Lung (tissue), 12 donors: ENCODE measurements around the gene DDX19B. TPM values are rescaled to one million over a fixed set of nuclear protein-coding genes. Genes with fewer than 3 reads are reported as not detected.
"Not testable (repeated sequence)": the region's sequence is repeated elsewhere in the genome, so short reads cannot be mapped to it uniquely, and the experiment has no call there.

Experiments used
- ATAC-seq: fragments of 200-7000 bp; cut with Tn5 transposase; one replicate; pipeline ENCODE4 v1.9.1; 2020; ENCODE audit warnings: moderate number of reproducible peaks; ENCODE audit not compliant: insufficient read depth, low FRiP score
- DNase-seq, 3 donors: peaks; one replicate each; pipeline ENCODE4 v3.0.0-alpha.2; 2013 to 2017
- H3K27ac ChIP-seq, 2 donors: one replicate each; pipeline ENCODE4 v1.5.1; 2013; ENCODE audit warnings: mild to moderate bottlenecking in 2 of 2, moderate library complexity in 2 of 2, control low read depth in 1 of 2, inconsistent platforms in 1 of 2, low read depth in 1 of 2, low read length in 1 of 2
- H3K27me3 ChIP-seq, 3 donors: one replicate each; pipeline ENCODE4 v1.5.1; 2013; ENCODE audit warnings: low read length in 2 of 3; ENCODE audit not compliant: control insufficient read depth in 3 of 3, insufficient read depth in 3 of 3
- H3K36me3 ChIP-seq, 4 donors: one replicate each; pipeline ENCODE4 v1.5.1; 2013; ENCODE audit warnings: low read length in 4 of 4, mild to moderate bottlenecking in 1 of 4, moderate library complexity in 1 of 4; ENCODE audit not compliant: control insufficient read depth in 4 of 4, insufficient read depth in 4 of 4
- H3K4me1 ChIP-seq, 5 donors: one replicate each; pipeline ENCODE4 v1.5.1; 2013; ENCODE audit warnings: low read length in 5 of 5, mild to moderate bottlenecking in 2 of 5, moderate library complexity in 1 of 5; ENCODE audit not compliant: control insufficient read depth in 5 of 5, insufficient read depth in 5 of 5
- H3K4me3 ChIP-seq: one replicate; pipeline ENCODE4 v1.5.1; 2013; ENCODE audit warnings: mild to moderate bottlenecking, control low read depth, moderate library complexity
- H3K9ac ChIP-seq, 2 donors: one replicate each; pipeline ENCODE4 v1.5.1; 2013; ENCODE audit warnings: low read length in 2 of 2, control low read depth in 1 of 2; ENCODE audit not compliant: insufficient read depth in 1 of 2
- H3K9me3 ChIP-seq, 4 donors: one replicate each; pipeline ENCODE4 v1.5.1; 2013; ENCODE audit warnings: low read length in 3 of 4, mild to moderate bottlenecking in 1 of 4, moderate library complexity in 1 of 4; ENCODE audit not compliant: control insufficient read depth in 4 of 4, insufficient read depth in 3 of 4
- CTCF ChIP-seq: IDR thresholded peaks from 2 replicates; pipeline ENCODE4 v1.5.1; 2012; ENCODE audit warnings: mild to moderate bottlenecking; ENCODE audit errors: control extremely low read depth, extremely low read depth
- WGBS, 2 donors: extraction: QIAGEN DNeasy Blood & Tissue Kit; methylation state at CpG; one replicate each; pipeline ENCODE4 v1.1.7; 2013; 5-methylcytosine and 5-hydroxymethylcytosine counted together
- polyA plus RNA-seq, 2 donors: library from polyadenylated mRNA; stranded (reverse); fragments of 200-250 nt; gene quantifications; one replicate each; pipeline ENCODE4 v1.2.1, GENCODE V29; 2013
- total RNA-seq, 2 donors: library from RNA; depleted of rRNA in 1 of 2; stranded (reverse); fragments of >200 nt in 1 of 2; gene quantifications; one replicate each; pipeline ENCODE4 v1.2.1, GENCODE V29; 2014 to 2021
- donor health status: control.
- donor health status: control.
- donor health status: Bipolar disorder and iron deficiency.
- donor health status: healthy.
- donor health status: DM: yes; HTN: yes; CAD: no.

The DDX19B gene
- total and polyA plus RNA-seq, 4 donors, result 23.2 to 32.7 (median 27.1) TPM

GRCh38 chr16:70304892-70305448 is 6.0 kb downstream of the DDX19B start:
- H3K9ac ChIP-seq, result no peak overlapping the region
- DNase-seq, result no peak
- no peak overlapping the region for H3K4me3 ChIP-seq
- no peak for TF ChIP-seq CTCF
- peaks cover 0 to 4% (median 0%) of the 10 kb centered on the region in 4 donors for H3K36me3 ChIP-seq
- 70 to 78% methylated on average over 3 of the region's 3 CpGs for WGBS, 2 donors
- peaks cover 0 to 2% (median 0%) of the 10 kb centered on the region in 5 donors for H3K4me1 ChIP-seq
- no peak overlapping the region for H3K27ac ChIP-seq
- H3K9me3 ChIP-seq, result peaks cover 0 to 5% (median 2%) of the 10 kb centered on the region in 4 donors
- H3K27me3 ChIP-seq, result no peaks in the 10 kb centered on the region
- ATAC-seq, result no peak

GRCh38 chr16:70306880-70307279 is 7.9 kb downstream of the DDX19B start:
- Histone ChIP-seq H3K27me3 (no peaks in the 10 kb centered on the region), H3K36me3 (peaks cover 0 to 4% (median 2%) of the 10 kb centered on the region in 4 donors), H3K4me1 (no peaks in the 10 kb centered on the region), H3K27ac (no peak overlapping the region), H3K9ac (no peak overlapping the region), H3K9me3 (peaks cover 0 to 3% (median 0%) of the 10 kb centered on the region in 4 donors), H3K4me3 (no peak overlapping the region)
- ATAC-seq, result no peak
- DNase-seq, result no peak
- TF ChIP-seq CTCF, result no peak
- WGBS, 2 donors, result 93 to 98% methylated on average over 2 of the region's 2 CpGs

- WGBS, 2 donors, result 100% methylated on average over 2 of the region's 2 CpGs
- ATAC-seq, H3K4me1 ChIP-seq, H3K36me3 ChIP-seq, H3K27me3 ChIP-seq, DNase-seq, H3K9ac ChIP-seq, H3K27ac ChIP-seq, H3K9me3 ChIP-seq, H3K4me3 ChIP-seq: not testable (repeated sequence)
Observed at GRCh38 chr16:70307726-70308125, 8.7 kb downstream of the DDX19B start.

DNA sequence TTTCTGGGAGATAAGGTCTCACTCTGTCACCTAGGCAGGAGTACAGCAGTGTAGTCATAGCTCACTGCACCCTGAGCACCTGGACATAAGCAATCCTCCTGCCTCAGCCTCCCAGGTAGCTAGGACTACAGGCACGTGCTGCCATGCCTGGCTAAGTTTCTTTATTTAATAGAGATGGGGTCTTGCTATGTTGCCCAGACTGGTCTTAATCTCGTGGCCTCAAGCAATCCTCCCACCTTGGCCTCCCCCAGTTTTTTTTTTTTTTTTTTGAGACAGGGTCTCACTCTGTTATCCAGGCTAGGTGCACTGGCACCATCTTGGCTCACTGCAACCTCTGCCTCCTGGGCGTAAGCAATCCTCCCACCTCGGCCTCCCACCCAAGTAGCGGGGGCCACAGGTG is 21.1 kb downstream of the DDX19B start:
- ATAC-seq, result no peak
- H3K27me3 ChIP-seq, result no peaks in the 10 kb centered on the region
- TF ChIP-seq CTCF, result no peak
- no peaks in the 10 kb centered on the region for H3K9me3 ChIP-seq
- DNase-seq, result no peak
- 98 to 99% methylated on average over 5 of the region's 5 CpGs for WGBS, 2 donors
- no peak overlapping the region for H3K4me3 ChIP-seq
- peaks cover 4 to 27% (median 25%) of the 10 kb centered on the region in 4 donors for H3K36me3 ChIP-seq
- H3K4me1 ChIP-seq, result no peaks in the 10 kb centered on the region
- H3K9ac ChIP-seq, result no peak overlapping the region
- no peak overlapping the region for H3K27ac ChIP-seq
